Measurements from ENCODE around the gene CUX1. TPM values are rescaled to one million over a fixed set of nuclear protein-coding genes. Genes with fewer than 3 reads are reported as not detected.

The CUX1 gene
- total RNA-seq, 3 donors from 2014 or later: 85.2 to 167 (median 120) TPM

- intact Hi-C loops (cut with DNase I, micrococcal nuclease): no loop called here
- DNase-seq: no peak
- no peak overlapping the region for H3K4me3 ChIP-seq
- peaks cover 10% of the 10 kb centered on the region for H3K4me1 ChIP-seq (ENCODE audit: low read depth)
- no peaks in the 10 kb centered on the region for H3K9me3 ChIP-seq
- no peaks in the 10 kb centered on the region for H3K36me3 ChIP-seq (ENCODE audit: low read depth)
- TF ChIP-seq CTCF (IDR thresholded peaks at IDR 0.05): no peak
- no peak for ATAC-seq
Measured at GRCh38 chr7:102028206-102028826, 210.9 kb downstream of the CUX1 start.

DNA sequence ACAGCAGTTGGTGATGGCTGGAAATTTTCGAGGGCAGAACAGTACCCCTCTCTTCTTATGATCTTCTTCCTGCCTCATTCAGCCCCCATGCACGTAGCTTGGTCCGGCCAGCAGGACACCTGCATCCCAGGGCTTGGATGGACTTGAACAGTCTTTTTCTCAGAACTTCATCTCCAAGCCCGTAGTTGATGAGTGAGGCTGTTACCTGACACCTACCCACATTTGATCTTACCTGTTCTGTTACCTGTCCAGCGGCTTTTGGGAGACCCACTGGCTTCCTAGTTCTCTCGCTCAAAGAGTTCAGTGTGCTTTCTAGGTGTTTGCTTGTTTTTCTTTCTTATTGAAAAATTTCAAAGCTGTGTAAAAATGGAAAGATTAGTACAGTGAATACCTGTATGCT lies 212.2 kb downstream of the CUX1 start:
- no peak for ATAC-seq

DNA sequence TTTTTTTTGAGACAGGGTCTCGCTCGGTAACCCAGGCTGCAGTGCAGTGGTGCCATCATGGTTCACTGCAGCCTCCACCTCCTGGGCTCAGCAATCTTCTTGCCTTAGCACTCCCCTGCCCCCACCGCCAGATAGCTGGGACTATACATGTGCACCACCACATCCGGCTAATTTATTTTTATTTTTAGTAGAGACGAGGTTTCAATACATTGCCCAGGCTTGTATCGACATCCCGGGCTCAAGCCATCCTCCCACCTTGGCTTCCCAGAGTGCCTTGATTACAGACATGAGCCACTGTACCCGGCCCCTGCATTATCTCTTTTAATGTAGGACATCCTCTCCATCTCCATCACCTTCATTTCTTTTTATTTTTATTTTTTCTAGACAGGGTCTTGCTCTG lies 213.3 kb downstream of the CUX1 start:
- H3K4me3 ChIP-seq: no peak overlapping the region
- no peak for ATAC-seq

More for the DNA sequence above, 212.2 kb downstream of the CUX1 start:
- Histone ChIP-seq H3K4me1 (ENCODE audit: low read depth) (peaks cover 4% of the 10 kb centered on the region), H3K36me3 (ENCODE audit: low read depth) (no peaks in the 10 kb centered on the region), H3K9me3 (no peaks in the 10 kb centered on the region), H3K4me3 (no peak overlapping the region)
- intact Hi-C loops (cut with DNase I, micrococcal nuclease): no loop called here
- DNase-seq: no peak
- TF ChIP-seq CTCF (IDR thresholded peaks at IDR 0.05): no peak

DNA sequence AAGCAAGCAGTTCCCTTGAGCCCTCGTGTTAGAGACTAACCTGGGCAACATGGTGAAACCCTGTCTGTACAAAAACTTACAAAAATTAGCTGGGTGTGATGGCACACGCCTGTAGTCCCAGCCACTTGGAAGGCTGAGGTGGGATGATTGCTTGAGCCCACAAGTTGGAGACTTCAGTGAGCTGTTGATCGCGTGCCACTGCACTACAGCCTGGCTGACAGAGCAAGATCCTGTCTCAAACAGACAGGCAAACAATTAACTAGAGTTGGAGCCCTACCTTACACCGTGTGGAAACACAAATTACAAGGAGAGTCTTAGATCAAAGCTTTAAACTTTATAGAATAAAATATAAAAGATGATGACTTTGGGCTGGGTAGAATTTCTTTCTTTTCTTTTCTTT lies 219.5 kb downstream of the CUX1 start:
- no peaks in the 10 kb centered on the region for H3K9me3 ChIP-seq
- H3K4me3 ChIP-seq: no peak overlapping the region
- no peak for DNase-seq
- H3K36me3 ChIP-seq (ENCODE audit: low read depth): no peaks in the 10 kb centered on the region
- H3K4me1 ChIP-seq (ENCODE audit: low read depth): no peaks in the 10 kb centered on the region
- TF ChIP-seq CTCF (IDR thresholded peaks at IDR 0.05): no peak
- ATAC-seq: no peak
- intact Hi-C loops (cut with DNase I, micrococcal nuclease): no loop called here

More for the DNA sequence above, 213.3 kb downstream of the CUX1 start:
- intact Hi-C loops (cut with DNase I, micrococcal nuclease): no loop called here
- no peaks in the 10 kb centered on the region for H3K36me3 ChIP-seq (ENCODE audit: low read depth)
- DNase-seq: no peak
- H3K4me1 ChIP-seq (ENCODE audit: low read depth): no peaks in the 10 kb centered on the region
- no peaks in the 10 kb centered on the region for H3K9me3 ChIP-seq
- no peak for TF ChIP-seq CTCF (IDR thresholded peaks at IDR 0.05)

- no peak for TF ChIP-seq CTCF (IDR thresholded peaks at IDR 0.05)
- Histone ChIP-seq H3K36me3 (ENCODE audit: low read depth) (no peaks in the 10 kb centered on the region), H3K4me3 (no peak overlapping the region), H3K4me1 (ENCODE audit: low read depth) (no peaks in the 10 kb centered on the region), H3K9me3 (no peaks in the 10 kb centered on the region)
- ATAC-seq (no peak), DNase-seq (no peak)
- intact Hi-C loops (cut with DNase I, micrococcal nuclease): no loop called here
Measured at GRCh38 chr7:102039706-102040105, 222.3 kb downstream of the CUX1 start.

DNA sequence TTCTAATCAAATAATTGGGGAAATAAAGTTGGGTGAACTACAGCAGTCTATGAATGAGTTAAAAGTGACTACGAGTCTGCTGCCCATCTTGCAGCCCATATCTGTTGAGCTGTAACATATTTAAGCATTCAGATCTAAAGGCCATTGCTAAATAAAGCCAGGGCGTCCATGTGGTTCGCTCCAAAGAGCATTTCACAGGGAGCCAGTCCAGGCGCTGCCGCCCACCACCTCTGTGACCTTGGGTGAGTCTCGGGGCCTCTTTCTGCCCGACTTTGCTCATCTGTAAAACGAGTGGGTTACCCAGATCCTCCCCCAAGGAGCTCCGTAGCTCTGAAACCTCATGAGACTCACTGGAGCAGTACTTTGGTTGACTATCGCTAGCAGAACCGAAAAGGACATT lies 223.1 kb downstream of the CUX1 start:
- Histone ChIP-seq H3K4me3 (no peak overlapping the region), H3K9me3 (no peaks in the 10 kb centered on the region), H3K36me3 (ENCODE audit: low read depth) (no peaks in the 10 kb centered on the region), H3K4me1 (ENCODE audit: low read depth) (no peaks in the 10 kb centered on the region)
- ATAC-seq: no peak
- TF ChIP-seq CTCF (IDR thresholded peaks at IDR 0.05): no peak
- DNase-seq: no peak
- intact Hi-C loops (cut with DNase I, micrococcal nuclease): no loop called here

All from mucosa of descending colon (tissue), 3 donors.